IMR-90 (cell line): ENCODE measurements around the gene SLAMF6.

Experiments used
- BHLHE40 ChIP-seq: fragments of 150-350 bp; IDR thresholded peaks from 2 replicates; pipeline ENCODE4 v1.6.1; 2016; ENCODE audit warnings: mild to moderate bottlenecking, low read depth, low read length
- CEBPB ChIP-seq: IDR thresholded peaks from 2 replicates; pipeline ENCODE4 v1.6.1; 2012; ENCODE audit warnings: low read depth, low read length, improper control_type of control experiment
- CHD1 ChIP-seq: IDR thresholded peaks from 2 replicates; pipeline ENCODE4 v1.6.1; 2012; ENCODE audit warnings: low read depth, low read length, improper control_type of control experiment
- FOS ChIP-seq: fragments of 150-350 bp; IDR thresholded peaks from 2 replicates; pipeline ENCODE4 v1.6.1; 2016; ENCODE audit warnings: low read depth, low read length
- MXI1 ChIP-seq: IDR thresholded peaks from 2 replicates; pipeline ENCODE4 v1.6.1; 2012; ENCODE audit warnings: low read depth, mild to moderate bottlenecking, low read length, moderate library complexity, borderline replicate concordance
- POLR2A ChIP-seq: IDR thresholded peaks from 2 replicates; pipeline ENCODE4 v1.6.1; 2012; ENCODE audit warnings: mild to moderate bottlenecking, low read depth, low read length
- RCOR1 ChIP-seq: IDR thresholded peaks from 2 replicates; pipeline ENCODE4 v1.6.1; 2012; ENCODE audit warnings: mild to moderate bottlenecking, low read length, improper control_type of control experiment; ENCODE audit not compliant: insufficient replicate concordance
- RFX5 ChIP-seq: IDR thresholded peaks from 2 replicates; pipeline ENCODE4 v1.8.0; 2012; ENCODE audit warnings: low read depth, mild to moderate bottlenecking, low read length, moderate library complexity
- SMC3 ChIP-seq: fragments of 150-350 bp; IDR thresholded peaks from 2 replicates; pipeline ENCODE4 v1.6.1; 2016; ENCODE audit warnings: low read depth, mild to moderate bottlenecking, antibody characterized with exemption, low read length, moderate library complexity
- USF2 ChIP-seq: fragments of 150-350 bp; IDR thresholded peaks from 2 replicates; pipeline ENCODE4 v1.6.1; 2017; ENCODE audit warnings: mild to moderate bottlenecking, antibody characterized with exemption, low read length, low read depth
- TF ChIP-seq, protein P1 (sequence below): conservative IDR thresholded peaks from 2 replicates; pipeline ENCODE4 v1.5.1; 2012; ENCODE audit warnings: mild to moderate bottlenecking, low read depth, low read length, improper control_type of control experiment

GRCh38 chr1:160500321-160500990, 22.6 kb downstream of the SLAMF6 start:
- TF ChIP-seq, protein P1, sequence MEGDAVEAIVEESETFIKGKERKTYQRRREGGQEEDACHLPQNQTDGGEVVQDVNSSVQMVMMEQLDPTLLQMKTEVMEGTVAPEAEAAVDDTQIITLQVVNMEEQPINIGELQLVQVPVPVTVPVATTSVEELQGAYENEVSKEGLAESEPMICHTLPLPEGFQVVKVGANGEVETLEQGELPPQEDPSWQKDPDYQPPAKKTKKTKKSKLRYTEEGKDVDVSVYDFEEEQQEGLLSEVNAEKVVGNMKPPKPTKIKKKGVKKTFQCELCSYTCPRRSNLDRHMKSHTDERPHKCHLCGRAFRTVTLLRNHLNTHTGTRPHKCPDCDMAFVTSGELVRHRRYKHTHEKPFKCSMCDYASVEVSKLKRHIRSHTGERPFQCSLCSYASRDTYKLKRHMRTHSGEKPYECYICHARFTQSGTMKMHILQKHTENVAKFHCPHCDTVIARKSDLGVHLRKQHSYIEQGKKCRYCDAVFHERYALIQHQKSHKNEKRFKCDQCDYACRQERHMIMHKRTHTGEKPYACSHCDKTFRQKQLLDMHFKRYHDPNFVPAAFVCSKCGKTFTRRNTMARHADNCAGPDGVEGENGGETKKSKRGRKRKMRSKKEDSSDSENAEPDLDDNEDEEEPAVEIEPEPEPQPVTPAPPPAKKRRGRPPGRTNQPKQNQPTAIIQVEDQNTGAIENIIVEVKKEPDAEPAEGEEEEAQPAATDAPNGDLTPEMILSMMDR = no peak
- TF ChIP-seq MXI1 (no peak), FOS (no peak), POLR2A (no peak), USF2 (no peak), CEBPB (no peak), SMC3 (no peak), RCOR1 (no peak), BHLHE40 (no peak), CHD1 (no peak), RFX5 (no peak)
